Peyer's patch (tissue), 4 donors: ENCODE results near the gene CTBP1. TPM values are rescaled to one million over a fixed set of nuclear protein-coding genes. Genes with fewer than 3 reads are reported as not detected.

Source experiments
- DNase-seq, 3 donors: peaks; one replicate each; pipeline ENCODE4 v3.0.0-alpha.2; 2017 to 2019
- H3K27ac ChIP-seq, 4 donors: fragments of 200-600 bp; sonication (generic); one replicate each; pipeline ENCODE4 v1.5.1; 2016 to 2019
- H3K27me3 ChIP-seq, 2 donors: fragments of 200-600 bp; sonication (generic); one replicate each; pipeline ENCODE4 v1.5.1; 2019
- H3K36me3 ChIP-seq, 3 donors: fragments of 200-600 bp; sonication (generic); one replicate each; pipeline ENCODE4 v1.5.1; 2016 to 2019
- H3K4me1 ChIP-seq, 4 donors: fragments of 200-600 bp; sonication (generic); one replicate each; pipeline ENCODE4 v1.5.1; 2016 to 2019
- H3K4me3 ChIP-seq, 4 donors: fragments of 200-600 bp; sonication (generic); 1 replicate in 3 of 4; 2 replicates in 1 of 4; pipeline ENCODE4 v1.5.1; 2016 to 2019; ENCODE audit warnings: mild to moderate bottlenecking in 1 of 4
- H3K9me3 ChIP-seq, 4 donors: fragments of 200-600 bp; sonication (generic); one replicate each; pipeline ENCODE4 v1.5.1; 2016 to 2019; ENCODE audit warnings: mild to moderate bottlenecking in 1 of 4
- CTCF ChIP-seq, 6 experiments: fragments of 450-650 bp in 4 of 6; fragments of 200-600 bp in 2 of 6; sonication (generic) in 1 of 6; IDR thresholded peaks; one replicate each; pipeline ENCODE4 v1.5.1; 2017 to 2019; ENCODE audit warnings: antibody characterized with exemption in 6 of 6, mild to moderate bottlenecking in 3 of 6, moderate library complexity in 1 of 6
- POLR2A ChIP-seq, 2 donors: fragments of 450-650 bp; IDR thresholded peaks; one replicate each; pipeline ENCODE4 v1.5.1; 2017; ENCODE audit warnings: antibody characterized with exemption in 2 of 2, mild to moderate bottlenecking in 2 of 2, moderate library complexity in 2 of 2
- total RNA-seq, 4 donors: library from RNA; depleted of rRNA; stranded (reverse); fragments of >200 nt; gene quantifications; one replicate each; pipeline ENCODE4 v1.1.0, GENCODE V29; 2016

The CTBP1 gene
- total RNA-seq: 100 to 1,000 TPM; 245 to 371 (median 288) TPM

- peak; percentile 76 to 91 (median 89) for DNase-seq
- no peaks in the 10 kb centered on the region for H3K27me3 ChIP-seq
- TF ChIP-seq POLR2A (IDR thresholded peaks at IDR 0.05) (peak; percentile 62 to 72), CTCF (IDR thresholded peaks at IDR 0.05) (no peak)
- peaks cover 0 to 6% (median 0%) of the 10 kb centered on the region in 3 donors for H3K36me3 ChIP-seq
- H3K9me3 ChIP-seq: no peaks in the 10 kb centered on the region
- peaks cover 8 to 54% (median 40%) of the 10 kb centered on the region in 4 donors for H3K4me1 ChIP-seq
- H3K27ac ChIP-seq: peak within 1 kb of the TSS; percentile 96 to 100 (median 98)
- H3K4me3 ChIP-seq: peak within 1 kb of the TSS; percentile 91 to 100 (median 92)
Measured at GRCh38 chr4:1248245-1249147, at the start of gene CTBP1. TSS of gene CTBP1 (minus strand) at chr4:1249130. CDS start at chr4:1241331, 7,799 bp downstream.

- DNase-seq: peak in 1 of 3 donors; percentile 19
- TF ChIP-seq CTCF (IDR thresholded peaks at IDR 0.05) (no peak), POLR2A (IDR thresholded peaks at IDR 0.05) (no peak)
- Histone ChIP-seq H3K4me1 (peaks cover 0 to 19% (median 10%) of the 10 kb centered on the region in 4 donors), H3K9me3 (no peaks in the 10 kb centered on the region), H3K36me3 (peaks cover 0 to 56% (median 0%) of the 10 kb centered on the region in 3 donors), H3K4me3 (no peak overlapping the region), H3K27me3 (no peaks in the 10 kb centered on the region), H3K27ac (no peak overlapping the region)
Measured at GRCh38 chr4:1298461-1298860, 49.5 kb upstream of the CTBP1 start.

GRCh38 chr4:1297456-1298325 is 48.8 kb upstream of the CTBP1 start:
- TF ChIP-seq POLR2A (IDR thresholded peaks at IDR 0.05): no peak
- TF ChIP-seq CTCF (IDR thresholded peaks at IDR 0.05): no peak
- H3K4me1 ChIP-seq: peaks cover 0 to 19% (median 14%) of the 10 kb centered on the region in 4 donors
- H3K4me3 ChIP-seq: no peak overlapping the region
- no peaks in the 10 kb centered on the region for H3K9me3 ChIP-seq
- H3K27me3 ChIP-seq: no peaks in the 10 kb centered on the region
- H3K36me3 ChIP-seq: peaks cover 0 to 57% (median 0%) of the 10 kb centered on the region in 3 donors
- no peak overlapping the region for H3K27ac ChIP-seq
- peak in 1 of 3 donors; percentile 37 for DNase-seq

GRCh38 chr4:1297023-1297395 is 48.1 kb upstream of the CTBP1 start:
- no peak overlapping the region for H3K27ac ChIP-seq
- peaks cover 0 to 57% (median 0%) of the 10 kb centered on the region in 3 donors for H3K36me3 ChIP-seq

More at GRCh38 chr4:1297023-1297395, 48.1 kb upstream of the CTBP1 start:
- H3K27me3 ChIP-seq: no peaks in the 10 kb centered on the region
- TF ChIP-seq POLR2A (IDR thresholded peaks at IDR 0.05): no peak
- no peak for TF ChIP-seq CTCF (IDR thresholded peaks at IDR 0.05)
- peaks cover 0 to 26% (median 17%) of the 10 kb centered on the region in 4 donors for H3K4me1 ChIP-seq
- no peaks in the 10 kb centered on the region for H3K9me3 ChIP-seq
- H3K4me3 ChIP-seq: no peak overlapping the region
- DNase-seq: peak in 1 of 3 donors; percentile 37
